ENCODE results near the gene PIK3CD.
A peak's percentile ranks its signal among the peaks of the same experiment; 100 is the strongest.

PIK3CD gene

DNA sequence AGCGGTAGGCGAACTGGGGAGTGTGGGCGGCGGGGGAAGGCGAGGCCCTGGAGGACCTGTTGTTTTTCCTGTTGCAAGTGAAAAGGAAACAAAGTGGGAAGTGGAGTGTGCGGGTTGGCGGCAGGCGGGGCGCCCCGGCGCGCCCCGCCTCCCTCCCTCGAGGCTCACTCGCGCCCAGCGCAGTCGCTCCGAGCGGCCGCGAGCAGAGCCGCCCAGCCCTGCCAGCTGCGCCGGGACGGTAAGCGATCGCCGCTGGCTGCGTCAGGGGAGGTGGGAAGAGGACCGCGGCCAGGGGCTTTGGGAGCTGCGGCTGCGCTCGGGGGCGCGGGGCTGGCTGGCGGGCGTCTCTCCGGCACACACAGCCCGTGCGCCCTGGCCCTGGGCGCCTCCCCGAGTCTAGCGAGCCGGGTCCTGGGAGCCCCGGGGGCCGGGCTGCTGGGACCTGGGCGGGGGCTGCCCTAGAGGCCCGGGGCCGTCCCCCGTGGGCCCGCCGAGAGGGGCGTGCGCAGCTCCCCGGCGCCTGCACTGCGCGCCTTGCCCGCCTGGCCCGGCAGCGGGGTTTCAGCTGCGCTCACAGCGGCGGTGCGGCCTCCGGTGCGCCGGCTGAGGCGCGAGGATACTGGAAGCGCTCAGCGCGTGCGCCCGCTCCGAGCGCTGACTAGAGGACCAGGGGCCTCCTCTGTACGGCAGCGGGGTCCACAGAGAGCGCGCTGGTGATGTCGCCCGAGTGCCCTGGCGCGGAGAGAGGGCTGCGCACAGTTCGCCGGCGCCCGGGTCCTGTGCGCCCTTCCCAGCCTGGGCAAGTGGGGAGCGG is at the start of gene PIK3CD:
PIK3CD (plus strand) TSS at position 167 of the 814 bp plus-strand sequence. CDS start 58,725 bp downstream, outside the sequence.
- TF ChIP-seq CTCF (IDR thresholded peaks at IDR 0.05; ENCODE audit: low read depth, low read length) = no peak
- H3K36me3 ChIP-seq = no peaks in the 10 kb centered on the region
- peak; percentile 48 for DNase-seq
- no peaks in the 10 kb centered on the region for H3K27me3 ChIP-seq (ENCODE audit: insufficient read depth, low read depth, severe bottlenecking)
- H3K27ac ChIP-seq = no peak within 1 kb of the TSS
- no peaks in the 10 kb centered on the region for H3K9me3 ChIP-seq (ENCODE audit: severe bottlenecking)
- peak within 1 kb of the TSS; percentile 58 for H3K4me3 ChIP-seq (ENCODE audit: low read depth, low read length)

DNA sequence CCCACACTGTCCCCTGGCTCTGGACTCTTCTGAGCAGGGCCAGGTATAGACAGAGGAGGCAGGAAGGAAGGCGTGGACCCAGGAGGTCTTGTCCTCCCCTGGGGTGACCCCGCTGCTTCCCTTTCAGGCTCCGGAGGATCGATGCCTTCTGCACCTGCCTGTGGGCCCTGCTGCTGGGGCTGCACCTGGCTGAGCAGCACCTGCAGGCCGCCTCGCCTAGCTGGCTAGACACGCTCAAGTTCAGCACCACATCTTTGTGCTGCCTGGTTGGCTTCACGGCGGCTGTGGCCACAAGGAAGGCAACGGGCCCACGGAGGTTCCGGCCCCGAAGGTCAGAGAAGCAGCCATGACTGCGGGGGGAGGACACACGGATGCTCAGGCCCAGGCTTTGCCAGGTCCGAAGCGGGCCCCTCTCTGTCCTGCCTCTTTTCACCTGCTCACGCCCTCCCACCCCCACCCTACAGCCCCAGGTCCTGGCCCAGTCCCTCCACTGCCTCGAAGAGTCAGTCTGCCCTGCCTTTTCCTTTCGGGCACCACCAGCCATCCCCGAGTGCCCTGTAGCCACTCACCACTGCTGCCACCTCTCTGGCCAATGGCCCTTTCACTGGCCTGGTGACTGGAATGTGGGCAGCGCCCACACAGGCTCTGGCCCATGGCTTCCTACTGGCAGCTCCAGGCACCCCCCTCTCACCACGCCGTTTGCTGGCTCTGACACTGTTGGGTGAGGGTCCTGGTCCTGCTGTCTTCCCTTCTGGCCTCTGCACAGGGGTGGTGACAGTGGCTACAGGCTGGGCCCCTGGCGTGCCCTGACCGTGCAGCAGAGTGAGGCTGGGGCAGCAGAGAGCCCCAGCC is 49.4 kb upstream of the PIK3CD start:
- TF ChIP-seq CTCF (IDR thresholded peaks at IDR 0.05; ENCODE audit: low read depth, low read length) = no peak
- Histone ChIP-seq H3K9me3 (ENCODE audit: severe bottlenecking) (no peaks in the 10 kb centered on the region), H3K36me3 (peaks cover 89% of the 10 kb centered on the region), H3K27me3 (ENCODE audit: insufficient read depth, low read depth, severe bottlenecking) (no peaks in the 10 kb centered on the region), H3K4me3 (ENCODE audit: low read depth, low read length) (no peak overlapping the region), H3K27ac (no peak overlapping the region)
- DNase-seq = no peak

DNA sequence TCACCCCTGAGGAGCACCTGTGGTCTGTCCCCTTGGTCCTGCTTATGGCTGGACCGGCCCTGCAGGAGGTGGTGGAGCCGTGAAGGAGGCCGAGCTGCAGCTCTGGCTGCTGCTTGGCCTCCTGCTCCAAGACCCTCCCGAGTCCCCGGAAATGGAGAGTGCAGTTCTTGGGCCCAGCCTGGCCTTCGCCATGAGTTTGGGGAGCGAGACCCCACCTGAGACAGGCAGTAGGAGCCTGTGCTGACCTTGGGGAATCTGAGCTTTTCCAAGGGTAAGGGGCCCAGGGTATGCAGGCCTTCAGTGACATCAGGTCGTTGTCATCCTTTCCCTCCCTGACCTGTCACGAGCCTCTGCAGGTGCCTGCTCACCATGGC is 48.8 kb upstream of the PIK3CD start:
- Histone ChIP-seq H3K27ac (no peak overlapping the region), H3K9me3 (ENCODE audit: severe bottlenecking) (no peaks in the 10 kb centered on the region), H3K36me3 (peaks cover 88% of the 10 kb centered on the region), H3K4me3 (ENCODE audit: low read depth, low read length) (no peak overlapping the region), H3K27me3 (ENCODE audit: insufficient read depth, low read depth, severe bottlenecking) (no peaks in the 10 kb centered on the region)
- TF ChIP-seq CTCF (IDR thresholded peaks at IDR 0.05; ENCODE audit: low read depth, low read length) = no peak
- no peak for DNase-seq

DNA sequence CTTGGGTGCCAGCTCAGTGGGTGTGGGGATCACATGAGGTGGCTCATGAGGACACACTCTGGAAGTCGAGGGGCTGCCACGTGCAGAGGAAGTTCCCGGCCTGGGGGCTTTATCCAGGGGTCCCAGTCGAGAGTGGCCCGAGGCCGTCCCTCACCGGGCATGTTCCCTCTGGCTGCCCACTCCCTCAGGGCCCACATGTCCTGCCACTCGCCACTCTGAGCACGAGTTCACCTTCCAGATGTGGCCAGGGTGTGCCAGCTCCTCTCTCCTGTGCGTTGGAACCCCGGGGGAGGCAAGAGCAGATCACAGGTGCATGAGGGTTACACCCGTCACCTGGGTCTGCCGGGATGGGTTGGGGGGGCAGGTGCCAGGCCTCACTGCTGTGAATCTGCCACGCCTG is 48.2 kb upstream of the PIK3CD start:
- TF ChIP-seq CTCF (IDR thresholded peaks at IDR 0.05; ENCODE audit: low read depth, low read length) = no peak
- Histone ChIP-seq H3K9me3 (ENCODE audit: severe bottlenecking) (no peaks in the 10 kb centered on the region), H3K36me3 (peaks cover 88% of the 10 kb centered on the region), H3K27me3 (ENCODE audit: insufficient read depth, low read depth, severe bottlenecking) (no peaks in the 10 kb centered on the region), H3K27ac (no peak overlapping the region), H3K4me3 (ENCODE audit: low read depth, low read length) (no peak overlapping the region)
- DNase-seq = no peak

DNA sequence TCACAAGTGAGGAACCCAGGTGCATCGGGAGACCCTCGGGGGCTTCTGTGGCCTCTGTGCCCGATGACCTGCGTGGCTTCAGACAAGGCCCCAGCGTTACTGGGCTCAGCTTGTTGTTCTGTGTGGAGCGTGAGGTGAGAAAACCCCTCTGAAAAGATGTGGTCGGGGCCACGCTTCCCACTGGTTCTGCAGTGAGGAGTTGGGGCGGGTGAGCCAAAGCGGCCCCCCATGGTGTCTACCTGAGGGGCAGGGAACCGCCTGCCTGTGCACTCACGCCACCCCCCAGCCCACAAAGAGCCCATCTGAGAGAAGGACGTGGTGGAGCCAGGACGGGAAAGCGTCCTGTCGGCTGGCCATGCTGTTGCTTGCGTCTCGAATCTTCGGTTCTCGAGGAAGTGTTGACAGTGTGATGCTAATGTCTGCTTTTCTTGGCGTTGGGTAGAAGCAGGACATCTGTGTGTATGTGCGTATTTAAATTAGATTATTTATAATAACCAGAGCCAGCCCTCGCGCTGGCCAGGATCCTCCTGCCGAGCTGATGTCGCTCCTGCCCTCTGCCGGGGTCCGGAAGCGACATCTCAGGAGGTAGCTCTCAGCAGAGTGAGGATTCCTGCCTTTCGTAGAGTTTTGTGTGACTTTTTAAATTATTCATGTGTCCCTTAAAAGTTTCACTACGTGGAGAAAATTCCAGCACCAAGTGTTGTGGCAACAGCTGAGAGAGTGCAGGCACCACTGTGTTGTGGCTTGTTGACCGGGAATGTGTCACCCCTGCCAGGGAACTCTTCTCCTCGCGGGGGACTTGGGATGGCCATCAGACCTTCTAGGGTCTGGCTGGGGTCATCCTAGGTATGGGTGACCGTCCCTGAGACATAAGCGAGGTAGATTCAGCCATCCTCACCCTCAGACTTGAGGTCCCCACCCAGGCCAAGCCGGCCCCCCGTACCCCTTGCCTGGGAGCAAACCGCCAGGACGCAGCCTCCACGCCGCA is 47.5 kb upstream of the PIK3CD start:
- no peaks in the 10 kb centered on the region for H3K9me3 ChIP-seq (ENCODE audit: severe bottlenecking)
- H3K27ac ChIP-seq = no peak overlapping the region
- no peak overlapping the region for H3K4me3 ChIP-seq (ENCODE audit: low read depth, low read length)
- DNase-seq = no peak
- H3K36me3 ChIP-seq = peaks cover 87% of the 10 kb centered on the region
- no peak for TF ChIP-seq CTCF (IDR thresholded peaks at IDR 0.05; ENCODE audit: low read depth, low read length)
- no peaks in the 10 kb centered on the region for H3K27me3 ChIP-seq (ENCODE audit: insufficient read depth, low read depth, severe bottlenecking)

Measured in WERI-Rb-1 (cell line).